Endothelial cell (in vitro differentiated cells): ENCODE measurements around the gene RANBP3L. TPM values are rescaled to one million over a fixed set of nuclear protein-coding genes. Genes with fewer than 3 reads are reported as not detected.

Source experiments
- DNase-seq: peaks from one replicate; pipeline ENCODE4 v3.0.0; 2021; ENCODE audit warnings: low spot score
- H3K27ac Mint-ChIP-seq: one replicate; pipeline ENCODE4 v1.8.0; 2021; ENCODE audit warnings: mixed read lengths, inconsistent platforms; ENCODE audit not compliant: unreplicated experiment
- H3K27me3 Mint-ChIP-seq: one replicate; pipeline ENCODE4 v1.8.0; 2021; ENCODE audit warnings: mild to moderate bottlenecking, moderate library complexity, mixed read lengths, inconsistent platforms; ENCODE audit not compliant: unreplicated experiment
- H3K36me3 Mint-ChIP-seq: one replicate; pipeline ENCODE4 v1.8.0; 2021; ENCODE audit warnings: mild to moderate bottlenecking, low read depth, mixed read lengths, inconsistent platforms; ENCODE audit not compliant: unreplicated experiment
- H3K4me1 Mint-ChIP-seq: one replicate; pipeline ENCODE4 v1.8.0; 2021; ENCODE audit warnings: mild to moderate bottlenecking, mixed read lengths, inconsistent platforms; ENCODE audit not compliant: unreplicated experiment
- H3K4me3 Mint-ChIP-seq: one replicate; pipeline ENCODE4 v1.8.0; 2021; ENCODE audit warnings: mild to moderate bottlenecking, mixed read lengths, inconsistent platforms; ENCODE audit not compliant: unreplicated experiment
- H3K9me3 Mint-ChIP-seq: one replicate; pipeline ENCODE4 v1.8.0; 2021; ENCODE audit warnings: mixed read lengths, inconsistent platforms; ENCODE audit not compliant: unreplicated experiment
- total RNA-seq: library from RNA; stranded (reverse); fragmentation: NEBNext Ultra II Directional; extraction: Animal tissue kit (Norgen Biotek cat#: 25700); gene quantifications from one replicate; pipeline ENCODE4 v1.2.1, GENCODE V29; 2021; ENCODE audit not compliant: unreplicated experiment
- TF ChIP-seq, protein P1 (sequence below): fragments of 200-600 bp; sonication (generic); IDR thresholded peaks from one replicate; pipeline ENCODE4 v1.5.0; 2021; ENCODE audit warnings: antibody characterized with exemption; ENCODE audit not compliant: unreplicated experiment

Gene RANBP3L
- total RNA-seq, 1 donor from 2014 or later, result not detected

DNA sequence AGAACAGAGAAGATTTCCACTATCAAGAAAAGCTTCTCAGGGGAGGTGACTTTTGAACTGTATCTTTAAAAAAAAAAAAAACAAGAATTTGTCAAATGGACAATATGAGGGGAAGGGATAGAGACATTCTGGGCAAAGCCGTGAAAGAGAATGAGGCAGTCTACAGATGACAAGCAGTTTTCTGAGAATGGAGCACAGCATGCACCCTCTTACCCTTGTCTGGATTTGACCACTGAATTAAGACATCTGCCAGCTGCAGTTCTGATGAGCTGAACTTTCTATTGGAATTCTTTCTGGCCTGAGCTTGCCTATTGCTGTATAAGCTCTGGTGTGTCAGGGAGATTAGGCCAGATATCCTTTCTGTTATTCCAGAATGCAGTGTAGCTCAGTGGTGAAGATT lies 10.3 kb upstream of the RANBP3L start:
- Mint-ChIP-seq H3K27ac (no peak overlapping the region), H3K27me3 (peaks cover 1% of the 10 kb centered on the region), H3K9me3 (no peaks in the 10 kb centered on the region), H3K4me1 (no peaks in the 10 kb centered on the region), H3K4me3 (no peak overlapping the region), H3K36me3 (no peaks in the 10 kb centered on the region)
- TF ChIP-seq, protein P1, sequence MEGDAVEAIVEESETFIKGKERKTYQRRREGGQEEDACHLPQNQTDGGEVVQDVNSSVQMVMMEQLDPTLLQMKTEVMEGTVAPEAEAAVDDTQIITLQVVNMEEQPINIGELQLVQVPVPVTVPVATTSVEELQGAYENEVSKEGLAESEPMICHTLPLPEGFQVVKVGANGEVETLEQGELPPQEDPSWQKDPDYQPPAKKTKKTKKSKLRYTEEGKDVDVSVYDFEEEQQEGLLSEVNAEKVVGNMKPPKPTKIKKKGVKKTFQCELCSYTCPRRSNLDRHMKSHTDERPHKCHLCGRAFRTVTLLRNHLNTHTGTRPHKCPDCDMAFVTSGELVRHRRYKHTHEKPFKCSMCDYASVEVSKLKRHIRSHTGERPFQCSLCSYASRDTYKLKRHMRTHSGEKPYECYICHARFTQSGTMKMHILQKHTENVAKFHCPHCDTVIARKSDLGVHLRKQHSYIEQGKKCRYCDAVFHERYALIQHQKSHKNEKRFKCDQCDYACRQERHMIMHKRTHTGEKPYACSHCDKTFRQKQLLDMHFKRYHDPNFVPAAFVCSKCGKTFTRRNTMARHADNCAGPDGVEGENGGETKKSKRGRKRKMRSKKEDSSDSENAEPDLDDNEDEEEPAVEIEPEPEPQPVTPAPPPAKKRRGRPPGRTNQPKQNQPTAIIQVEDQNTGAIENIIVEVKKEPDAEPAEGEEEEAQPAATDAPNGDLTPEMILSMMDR, result no peak
- no peak for DNase-seq

DNA sequence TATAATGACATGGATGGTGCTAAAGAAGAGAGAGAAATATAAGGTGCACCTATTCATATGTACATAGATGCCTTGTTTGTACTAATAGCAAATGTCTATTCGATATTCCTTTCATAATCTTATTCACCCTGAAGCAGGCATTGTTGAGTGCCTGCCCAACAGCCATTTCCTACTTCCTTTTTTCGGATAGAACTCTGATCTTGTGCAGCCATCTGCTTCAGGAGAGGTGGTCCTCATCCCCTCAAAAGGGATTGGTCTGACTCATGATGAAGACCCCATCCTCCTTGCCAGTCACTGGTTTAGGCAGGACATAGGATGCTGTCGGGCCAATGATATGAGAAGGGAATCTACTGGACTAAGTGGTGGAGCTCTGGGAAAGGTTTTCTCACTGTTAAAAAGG lies 8.4 kb upstream of the RANBP3L start:
- DNase-seq, result no peak
- H3K27ac Mint-ChIP-seq, result no peak overlapping the region
- H3K4me3 Mint-ChIP-seq, result no peak overlapping the region
- H3K9me3 Mint-ChIP-seq, result no peaks in the 10 kb centered on the region
- H3K27me3 Mint-ChIP-seq, result peaks cover 1% of the 10 kb centered on the region
- peaks cover 4% of the 10 kb centered on the region for H3K4me1 Mint-ChIP-seq
- TF ChIP-seq, protein P1, result no peak
- H3K36me3 Mint-ChIP-seq, result no peaks in the 10 kb centered on the region

GRCh38 chr5:36305571-36306326 lies 4.0 kb upstream of the RANBP3L start:
- peaks cover 1% of the 10 kb centered on the region for H3K27me3 Mint-ChIP-seq
- no peaks in the 10 kb centered on the region for H3K36me3 Mint-ChIP-seq
- TF ChIP-seq, protein P1, result peak; percentile 34
- no peaks in the 10 kb centered on the region for H3K9me3 Mint-ChIP-seq
- H3K4me3 Mint-ChIP-seq, result no peak overlapping the region
- H3K4me1 Mint-ChIP-seq, result peaks cover 16% of the 10 kb centered on the region
- no peak overlapping the region for H3K27ac Mint-ChIP-seq
- peak; percentile 21 for DNase-seq

DNA sequence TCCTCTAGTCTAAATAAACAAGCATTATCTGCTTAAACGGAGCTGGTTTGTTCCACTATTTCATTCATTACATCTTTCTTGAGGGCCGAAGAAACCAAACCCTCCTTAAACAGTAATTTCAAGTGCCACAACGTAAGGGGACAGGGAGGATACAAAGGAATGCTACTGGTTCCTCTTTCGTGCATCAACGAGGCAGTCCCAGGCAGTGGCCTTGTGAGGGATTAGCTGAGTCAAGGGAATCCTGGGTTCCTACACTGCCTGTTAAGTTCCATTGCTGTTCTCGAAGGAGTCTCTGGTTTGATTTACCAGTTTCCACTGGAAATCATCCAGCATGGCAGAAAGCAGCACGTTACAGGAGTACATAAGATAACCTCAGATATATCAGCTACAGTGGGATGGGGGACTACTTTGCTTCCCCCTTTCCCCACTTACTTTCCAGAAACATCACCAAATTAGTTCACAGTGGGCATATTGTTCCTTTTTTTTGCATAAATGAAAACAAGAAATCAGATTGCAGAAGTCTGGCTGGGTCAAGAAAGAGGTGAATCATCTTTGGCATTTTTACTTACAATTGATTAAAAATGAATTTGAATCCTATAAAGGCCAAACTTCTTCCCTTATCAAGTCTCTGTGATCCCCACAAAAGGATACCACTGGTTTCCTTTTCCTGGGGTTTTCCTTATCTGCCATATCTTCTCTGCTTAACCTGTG lies 2.5 kb upstream of the RANBP3L start:
- Mint-ChIP-seq H3K9me3 (no peaks in the 10 kb centered on the region), H3K4me1 (peaks cover 16% of the 10 kb centered on the region), H3K27ac (no peak overlapping the region), H3K36me3 (no peaks in the 10 kb centered on the region), H3K4me3 (no peak overlapping the region), H3K27me3 (peaks cover under 1% of the 10 kb centered on the region)
- no peak for DNase-seq
- TF ChIP-seq, protein P1, result no peak
